Stimulated activated naive CD8-positive, alpha-beta T cell treated with anti-CD3 and anti-CD28 coated beads, Interleukin-15, Interleukin-2, amounts not matched to agents 100 U/mL and 50 U/mL, for 24 hours (primary cell): ENCODE results near the gene TERT.
A peak's percentile ranks its signal among the peaks of the same experiment; 100 is the strongest.
"Not testable (repeated sequence)": the region's sequence is repeated elsewhere in the genome, so short reads cannot be mapped to it uniquely, and the experiment has no call there.

Experiments
- ATAC-seq: fragments of 150-1000 bp; cut with Tn5 transposase; one replicate; pipeline ENCODE4 v1.10.0; 2021
- DNase-seq: peaks from one replicate; pipeline ENCODE4 v3.0.0; 2021

Gene TERT

GRCh38 chr5:1330847-1331831, 36.3 kb upstream of the TERT start:
- DNase-seq (no peak), ATAC-seq (peak; percentile 4)

- DNase-seq (no peak), ATAC-seq (no peak)
Observed at GRCh38 chr5:1330146-1330846, 35.4 kb upstream of the TERT start.

GRCh38 chr5:1329111-1329579, 34.3 kb upstream of the TERT start:
- no peak for DNase-seq
- no peak for ATAC-seq

- not testable (repeated sequence) for DNase-seq
Observed at GRCh38 chr5:1328237-1329110, 33.6 kb upstream of the TERT start.

GRCh38 chr5:1326901-1327756, 32.3 kb upstream of the TERT start:
- not testable (repeated sequence) for ATAC-seq

More at GRCh38 chr5:1328237-1329110, 33.6 kb upstream of the TERT start:
- not testable (repeated sequence) for ATAC-seq

GRCh38 chr5:1326532-1326875, 31.6 kb upstream of the TERT start:
- DNase-seq, result not testable (repeated sequence)

More at GRCh38 chr5:1326901-1327756, 32.3 kb upstream of the TERT start:
- not testable (repeated sequence) for DNase-seq

GRCh38 chr5:1325870-1326531, 31.1 kb upstream of the TERT start:
- DNase-seq (no peak), ATAC-seq (no peak)

More at GRCh38 chr5:1326532-1326875, 31.6 kb upstream of the TERT start:
- not testable (repeated sequence) for ATAC-seq

GRCh38 chr5:1325191-1325741, 30.4 kb upstream of the TERT start:
- DNase-seq (no peak), ATAC-seq (no peak)

- DNase-seq (no peak), ATAC-seq (no peak)
Observed at GRCh38 chr5:1324719-1325190, 29.9 kb upstream of the TERT start.

- no peak for DNase-seq
- ATAC-seq, result no peak
Observed at GRCh38 chr5:1324301-1324700, 29.4 kb upstream of the TERT start.

GRCh38 chr5:1323803-1324173, 28.9 kb upstream of the TERT start:
- DNase-seq (no peak), ATAC-seq (no peak)

- no peak for ATAC-seq
- DNase-seq, result no peak
Observed at GRCh38 chr5:1322955-1323802, 28.3 kb upstream of the TERT start.

GRCh38 chr5:1322036-1322900, 27.4 kb upstream of the TERT start:
- ATAC-seq (no peak), DNase-seq (no peak)

GRCh38 chr5:1321576-1321975, 26.7 kb upstream of the TERT start:
- ATAC-seq, result no peak
- no peak for DNase-seq

GRCh38 chr5:1320436-1321344, 25.8 kb upstream of the TERT start:
- ATAC-seq (no peak), DNase-seq (no peak)

- no peak for ATAC-seq
- DNase-seq, result no peak
Observed at GRCh38 chr5:1319436-1320256, 24.8 kb upstream of the TERT start.
